H1 (cell line): Measurements from ENCODE around the gene TPT1. TPM values are rescaled to one million over a fixed set of nuclear protein-coding genes. Genes with fewer than 3 reads are reported as not detected.

Experiments used
- CBX8 ChIP-seq: fragments of 300-800, 300-1000 bp; sonication (generic); IDR thresholded peaks from 2 replicates; pipeline ENCODE4 v1.7.1; 2016; ENCODE audit warnings: low read depth, low read length, borderline replicate concordance
- CTBP2 ChIP-seq: IDR thresholded peaks from 2 replicates; pipeline ENCODE4 v1.7.0; 2011; ENCODE audit warnings: borderline replicate concordance, mild to moderate bottlenecking, moderate library complexity, mixed read lengths, low read length; ENCODE audit not compliant: insufficient read depth, insufficient read length
- SRF ChIP-seq: IDR thresholded peaks from 2 replicates; pipeline ENCODE4 v1.6.1; 2011; ENCODE audit warnings: mild to moderate bottlenecking, low read depth, low read length, moderate library complexity
- TAF1 ChIP-seq: IDR thresholded peaks from 2 replicates; pipeline ENCODE4 v1.6.1; 2011; ENCODE audit warnings: mild to moderate bottlenecking, low read depth, low read length
- polyA plus RNA-seq, 7 experiments: library from polyadenylated mRNA; depleted of rRNA in 3 of 7; stranded (reverse) in 5 of 7; unstranded in 2 of 7; fragments of >200 nt in 5 of 7; fragments of 200-250 nt in 2 of 7; gene quantifications; 1 replicate in 5 of 7; 2 replicates in 1 of 7; 4 replicates in 1 of 7; pipeline versions ENCODE4 v1.2.1 to v1.2.3, GENCODE V29; 2011 to 2013; ENCODE audit warnings: missing spikeins in 2 of 7, mixed read lengths in 2 of 7
- total RNA-seq: library from RNA; stranded (reverse); fragmentation: NEBNext Ultra II Directional; extraction: Animal tissue kit (Norgen Biotek cat#: 25700); gene quantifications from 2 replicates; pipeline ENCODE4 v1.2.1, GENCODE V29; 2021
- TF ChIP-seq, protein P1 (sequence below), 3 experiments: IDR thresholded peaks; 1 replicate in 2 of 3; 2 replicates in 1 of 3; pipeline versions ENCODE4 v1.5.1 to v1.6.1; 2011; ENCODE audit warnings: low read length in 3 of 3, mild to moderate bottlenecking in 3 of 3, inconsistent platforms in 2 of 3, low read depth in 1 of 3, moderate library complexity in 1 of 3; ENCODE audit not compliant: insufficient read depth in 1 of 3; ENCODE audit errors: control extremely low read depth in 1 of 3

Gene TPT1
- total and polyA plus RNA-seq, 2 of the 8 experiments (the other 6 are each of a cell fraction or from before 2014, with no cell fraction given), result 2,245 to 2,279 TPM

DNA sequence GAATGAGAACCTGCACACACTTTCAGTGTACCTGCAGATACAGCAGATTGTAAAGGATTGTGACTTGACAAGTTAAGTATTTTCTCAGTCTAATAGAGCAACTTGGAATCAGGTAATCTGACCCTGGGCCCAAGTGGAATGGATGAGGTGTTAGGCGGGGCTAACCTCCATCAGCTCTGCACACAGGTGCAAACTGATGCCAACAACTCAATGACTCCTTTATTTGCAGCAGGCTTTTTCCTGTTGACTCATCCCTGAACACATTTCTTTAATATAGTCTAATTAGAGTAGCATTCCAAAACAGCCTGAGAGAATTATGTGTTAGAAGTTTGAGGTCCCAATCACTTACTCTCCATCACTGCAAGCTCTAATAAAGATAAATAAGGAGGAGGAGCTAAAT lies 48.8 kb downstream of the TPT1 start (continued):
- TF ChIP-seq CBX8, result no peak
- no peak for TF ChIP-seq CTBP2
- no peak for TF ChIP-seq TAF1
- TF ChIP-seq, protein P1, sequence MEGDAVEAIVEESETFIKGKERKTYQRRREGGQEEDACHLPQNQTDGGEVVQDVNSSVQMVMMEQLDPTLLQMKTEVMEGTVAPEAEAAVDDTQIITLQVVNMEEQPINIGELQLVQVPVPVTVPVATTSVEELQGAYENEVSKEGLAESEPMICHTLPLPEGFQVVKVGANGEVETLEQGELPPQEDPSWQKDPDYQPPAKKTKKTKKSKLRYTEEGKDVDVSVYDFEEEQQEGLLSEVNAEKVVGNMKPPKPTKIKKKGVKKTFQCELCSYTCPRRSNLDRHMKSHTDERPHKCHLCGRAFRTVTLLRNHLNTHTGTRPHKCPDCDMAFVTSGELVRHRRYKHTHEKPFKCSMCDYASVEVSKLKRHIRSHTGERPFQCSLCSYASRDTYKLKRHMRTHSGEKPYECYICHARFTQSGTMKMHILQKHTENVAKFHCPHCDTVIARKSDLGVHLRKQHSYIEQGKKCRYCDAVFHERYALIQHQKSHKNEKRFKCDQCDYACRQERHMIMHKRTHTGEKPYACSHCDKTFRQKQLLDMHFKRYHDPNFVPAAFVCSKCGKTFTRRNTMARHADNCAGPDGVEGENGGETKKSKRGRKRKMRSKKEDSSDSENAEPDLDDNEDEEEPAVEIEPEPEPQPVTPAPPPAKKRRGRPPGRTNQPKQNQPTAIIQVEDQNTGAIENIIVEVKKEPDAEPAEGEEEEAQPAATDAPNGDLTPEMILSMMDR (IDR thresholded peaks at IDR 0.05; ENCODE audit: control extremely low read depth in 1 of 3, insufficient read depth in 1 of 3, low read depth in 1 of 3, low read length in 3 of 3), result no peak
- TF ChIP-seq SRF, result no peak
